Iris pigment epithelial cell (primary cell): ENCODE results near the gene TRIM47.
A peak's percentile ranks its signal among the peaks of the same experiment; 100 is the strongest.
"Not testable (repeated sequence)": the region's sequence is repeated elsewhere in the genome, so short reads cannot be mapped to it uniquely, and the experiment has no call there.

ENCODE experiments used
- DNase-seq: peaks from one replicate; pipeline ENCODE4 v3.0.0-alpha.2; 2011; ENCODE audit warnings: low read depth

The TRIM47 gene

DNA sequence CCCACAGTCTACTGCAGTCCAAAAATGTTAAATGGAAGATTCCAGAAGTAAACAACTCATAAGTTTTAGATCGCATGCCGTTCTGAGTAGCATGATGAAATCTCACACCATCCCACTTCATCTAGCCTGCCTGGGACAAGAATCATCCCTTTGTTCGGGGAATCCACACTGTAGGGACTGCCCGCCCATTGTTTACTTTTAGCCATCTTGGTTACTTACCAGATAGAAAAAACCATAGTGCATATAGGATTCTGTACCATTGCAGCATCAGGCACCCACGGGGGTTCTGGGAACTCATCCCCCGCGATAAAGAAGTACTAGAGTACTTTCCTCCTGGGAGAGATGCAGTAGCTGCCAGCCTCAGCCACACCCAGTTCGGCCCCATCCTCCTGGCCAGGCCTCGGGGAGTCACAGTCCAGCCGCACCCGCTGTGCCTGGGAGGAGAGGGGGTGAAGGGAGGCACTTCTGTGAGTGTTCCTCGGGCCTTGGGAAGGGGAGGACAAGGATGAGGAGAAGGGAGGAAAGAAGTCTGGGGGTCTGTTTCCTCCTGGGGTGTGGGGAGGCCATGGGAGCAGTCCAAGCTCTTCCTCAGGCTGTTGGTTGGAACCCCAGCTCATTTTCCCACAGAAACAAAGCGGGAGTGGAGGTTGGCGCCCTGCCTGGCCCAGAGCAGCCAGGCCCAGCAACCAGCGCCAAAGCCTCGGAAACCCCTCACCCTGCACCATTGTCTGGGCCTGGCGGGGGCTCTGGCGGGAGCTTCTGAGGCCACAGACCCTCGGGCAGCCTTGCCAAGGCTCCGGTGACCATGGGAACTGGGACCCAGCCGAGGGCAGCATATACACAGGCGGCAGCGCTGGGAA, 8.9 kb downstream of the TRIM47 start:
- DNase-seq, result peak; percentile 50

DNA sequence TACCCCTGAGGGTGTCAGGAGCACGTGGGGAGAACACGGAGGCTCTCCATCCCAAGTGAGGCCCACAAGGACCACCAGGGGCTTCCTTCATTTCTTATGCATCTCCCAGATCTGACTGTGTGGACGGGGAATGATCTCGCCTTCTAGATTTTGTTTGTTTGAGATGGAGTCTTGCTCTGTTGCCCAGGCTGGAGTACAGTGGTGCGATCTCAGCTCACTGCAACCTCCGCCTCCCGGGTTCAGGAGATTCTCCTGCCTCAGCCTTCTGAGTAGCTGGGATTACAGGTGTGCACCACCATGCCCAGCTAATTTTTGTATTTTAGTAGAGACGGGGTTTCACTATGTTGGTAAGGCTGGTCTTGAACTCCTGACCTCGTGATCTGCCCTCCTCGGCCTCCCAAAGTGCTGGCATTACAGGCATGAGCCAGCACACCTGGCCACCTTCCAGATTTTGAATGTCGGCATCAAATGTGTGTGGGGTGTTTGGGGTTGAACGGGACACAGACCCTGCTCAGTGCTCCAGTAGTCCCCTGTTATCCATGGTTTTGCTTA, 9.6 kb downstream of the TRIM47 start:
- DNase-seq, result not testable (repeated sequence)

DNA sequence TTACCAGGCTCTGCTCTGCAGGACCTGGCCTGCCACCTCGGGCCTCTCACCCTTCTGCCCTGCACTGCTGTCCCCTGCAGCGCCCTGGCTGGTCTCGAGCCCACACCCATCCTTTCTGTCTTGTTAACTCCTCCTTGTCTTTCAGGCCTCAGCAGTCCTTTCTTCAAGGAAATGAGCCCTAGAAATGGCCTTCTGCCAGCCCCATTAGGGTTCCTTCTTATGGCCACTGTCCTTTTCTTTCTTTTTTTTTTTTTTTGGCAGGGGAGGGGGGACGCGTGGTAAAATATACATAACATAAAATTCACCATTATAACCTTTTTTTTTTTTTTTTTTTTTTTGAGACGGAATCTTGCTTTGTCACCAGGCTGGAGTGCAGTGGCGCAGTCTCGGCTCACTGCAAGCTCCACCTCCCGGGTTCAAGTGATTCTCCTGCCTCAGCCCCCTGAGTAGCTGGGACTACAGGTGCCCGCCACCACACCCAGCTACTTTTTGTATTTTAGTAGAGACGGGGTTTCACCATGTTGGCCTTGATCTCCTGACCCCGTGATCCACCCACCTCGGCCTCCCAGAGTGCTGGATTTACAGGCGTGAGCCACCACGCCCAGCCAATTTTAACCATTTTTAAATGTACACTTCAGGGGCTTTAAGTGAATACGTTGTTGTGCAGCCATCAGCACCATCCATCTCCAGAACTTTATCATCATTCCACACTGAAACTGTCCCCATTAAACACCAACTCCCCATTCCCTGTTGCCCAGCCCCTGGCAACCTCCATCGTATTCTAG, 12.8 kb downstream of the TRIM47 start:
- DNase-seq, result not testable (repeated sequence)

DNA sequence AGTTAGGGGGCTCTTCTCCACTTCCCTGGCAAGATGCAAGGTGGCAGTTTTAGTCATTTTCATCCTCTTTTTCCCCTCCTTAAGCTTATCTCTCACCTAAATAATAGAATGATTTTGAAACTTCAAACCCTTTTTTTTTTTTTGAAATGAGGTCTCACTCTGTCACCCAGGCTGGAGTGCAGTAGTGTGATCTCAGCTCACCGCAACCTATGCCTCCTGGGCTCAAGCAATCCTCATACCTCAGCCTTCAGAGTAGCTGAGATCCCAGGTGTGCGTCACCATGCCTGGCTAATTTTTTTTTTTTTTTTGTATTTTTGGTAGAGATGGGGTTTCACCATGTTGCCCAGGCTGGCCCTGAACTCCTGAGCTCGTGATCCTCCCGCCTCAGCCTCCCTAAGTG, 13.5 kb downstream of the TRIM47 start:
- not testable (repeated sequence) for DNase-seq

DNA sequence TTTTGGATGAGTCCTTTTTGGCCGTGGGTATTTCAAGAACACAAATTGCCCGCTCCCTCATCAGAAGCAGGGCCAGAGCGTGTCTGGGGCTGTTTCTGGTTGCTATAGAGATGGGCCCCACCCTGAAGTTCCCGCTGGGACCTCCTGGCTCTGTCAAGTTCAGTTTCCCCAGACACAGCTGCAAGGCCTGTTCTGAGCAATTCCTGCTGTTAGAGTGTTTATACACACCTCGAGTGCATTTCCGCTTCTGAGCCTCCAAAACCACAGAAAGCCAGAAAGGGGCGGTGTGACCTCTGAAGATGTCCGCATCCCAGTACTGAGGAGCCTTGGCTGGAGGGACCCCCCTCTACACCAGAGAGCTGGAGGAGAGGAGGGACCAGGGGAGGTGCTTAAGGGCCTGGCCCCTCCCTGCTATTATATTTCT, 13.9 kb downstream of the TRIM47 start:
- peak; percentile 82 for DNase-seq

DNA sequence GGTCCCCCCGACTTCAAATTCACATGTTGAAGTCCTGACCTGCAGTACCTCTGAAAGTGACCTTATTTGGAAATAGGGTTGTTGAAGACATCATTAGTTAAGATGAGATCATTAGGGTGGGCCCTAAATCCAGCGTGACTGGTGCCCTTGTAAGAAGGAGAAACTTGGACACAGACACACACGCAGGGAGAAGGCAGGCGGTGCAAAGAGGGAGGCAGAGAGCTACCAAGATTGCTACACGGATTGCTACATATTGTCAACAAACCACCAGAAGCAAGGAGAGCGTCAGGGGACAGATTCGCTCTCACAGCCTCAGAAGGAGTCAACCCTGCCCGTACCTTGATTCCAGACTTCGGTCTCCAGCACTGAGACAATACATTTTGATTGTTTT, 16.5 kb downstream of the TRIM47 start:
- no peak for DNase-seq

DNA sequence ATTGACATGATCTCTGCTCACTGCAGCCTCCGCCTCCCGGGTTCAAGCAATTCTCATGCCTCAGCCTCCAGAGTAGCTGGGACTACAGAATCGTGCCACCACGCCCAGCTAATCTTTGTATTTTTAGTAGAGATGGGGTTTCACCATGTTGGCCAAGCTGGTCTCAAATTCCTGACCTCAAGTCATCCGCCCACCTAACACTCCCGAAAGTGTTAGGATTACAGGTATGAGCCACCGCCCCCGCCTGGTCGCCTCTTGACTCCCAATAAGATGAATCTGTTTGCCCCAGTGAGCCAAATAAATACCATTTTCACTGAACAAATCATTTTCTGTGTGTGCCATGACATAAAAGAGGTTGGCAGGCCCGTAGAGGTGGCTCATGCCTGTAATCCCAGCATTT, 19.0 kb downstream of the TRIM47 start:
- not testable (repeated sequence) for DNase-seq

DNA sequence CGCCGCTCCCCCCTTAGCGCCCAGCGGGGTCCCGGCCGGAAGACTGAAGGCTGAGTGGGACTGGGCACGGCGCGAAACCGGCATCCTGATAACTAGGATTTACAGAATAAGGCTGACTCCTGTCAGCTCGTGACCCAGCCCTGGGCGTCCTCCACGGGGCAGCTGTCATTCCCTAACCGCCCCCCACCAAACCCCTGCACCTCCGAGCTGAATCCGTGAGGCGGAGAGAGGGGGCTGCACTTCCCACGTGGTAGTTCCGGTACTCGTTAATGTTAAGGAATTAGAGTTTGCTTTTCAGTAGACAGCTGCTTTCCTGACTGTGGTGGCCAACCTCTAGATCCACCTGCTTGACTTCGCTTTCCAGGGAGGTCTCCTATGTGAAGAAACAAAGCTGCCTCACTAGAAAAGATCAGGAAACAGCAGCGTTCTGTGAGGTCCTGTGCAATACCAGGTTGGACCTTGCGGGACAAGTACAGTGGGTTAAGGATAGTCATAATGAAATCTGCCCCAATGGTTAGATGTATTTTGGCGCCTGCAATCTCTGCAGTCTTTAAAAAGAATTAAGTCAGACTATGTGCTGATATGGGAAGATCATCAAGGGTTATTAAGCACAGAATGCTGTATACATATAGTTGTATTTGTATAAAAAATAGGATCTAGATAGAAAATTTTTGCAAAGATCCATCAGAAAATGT, 22.2 kb downstream of the TRIM47 start:
- no peak for DNase-seq

DNA sequence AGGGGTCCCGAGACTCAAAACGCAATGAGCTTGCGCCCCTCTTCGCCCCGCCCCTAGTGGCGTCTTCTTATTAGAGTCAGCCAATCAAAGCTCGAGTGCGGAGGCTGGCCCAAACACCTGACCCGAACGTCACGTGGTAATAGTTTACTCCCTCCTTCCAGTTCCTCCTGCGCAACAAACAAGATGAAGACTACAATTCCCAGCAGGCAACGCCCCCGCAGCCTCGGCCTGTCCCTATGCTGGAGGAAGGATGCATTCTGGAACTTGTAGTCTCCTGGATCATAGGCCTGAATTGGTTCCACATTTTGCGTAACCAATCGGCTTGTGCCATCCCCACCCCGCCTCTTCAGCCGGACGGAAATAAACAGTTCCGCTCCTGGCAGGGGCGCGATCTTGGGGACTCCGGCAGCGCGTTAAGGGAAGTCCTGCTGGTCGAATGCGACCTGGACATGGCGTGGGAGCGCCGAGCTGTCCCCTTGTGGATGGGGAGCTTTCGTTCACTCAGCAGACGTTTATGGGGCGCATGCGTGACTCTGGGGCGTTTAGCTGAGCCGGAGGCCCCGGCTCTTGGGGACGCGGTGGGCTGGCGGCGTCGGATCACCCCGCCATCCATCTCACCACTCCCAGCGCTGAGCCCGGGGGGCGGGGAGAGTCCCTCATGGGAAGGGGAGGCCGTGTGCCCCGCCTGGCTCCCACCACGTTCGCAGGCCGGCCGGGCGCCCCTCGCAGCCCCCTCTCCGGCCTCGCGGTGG, 22.9 kb downstream of the TRIM47 start, which contains the start of gene WBP2:
Gene WBP2, minus strand, starts transcription at position 26 of the 752 bp plus-strand sequence. CDS start 38 bp downstream, outside the sequence.
- DNase-seq, result peak; percentile 100

DNA sequence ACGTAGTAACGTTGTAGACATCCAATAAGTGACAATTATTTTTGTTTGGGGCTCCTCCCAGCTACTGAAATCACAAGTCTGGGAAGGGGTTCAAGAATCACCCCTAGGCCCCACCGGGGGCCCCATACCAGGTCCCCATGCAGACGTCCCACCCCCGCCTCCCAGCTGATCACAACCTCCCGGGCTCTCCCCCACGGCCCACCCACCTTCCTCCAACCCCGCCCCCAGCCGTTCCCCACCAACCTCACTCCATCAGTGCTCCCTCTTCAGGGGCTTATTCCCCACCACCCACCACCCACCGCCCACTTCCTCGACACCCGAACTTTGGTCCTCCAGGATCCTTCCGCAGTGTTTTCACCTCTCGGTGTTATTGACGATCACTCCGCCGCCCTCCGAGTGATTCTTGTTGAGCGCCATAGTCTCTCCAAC, 23.5 kb downstream of the TRIM47 start:
- DNase-seq, result no peak

DNA sequence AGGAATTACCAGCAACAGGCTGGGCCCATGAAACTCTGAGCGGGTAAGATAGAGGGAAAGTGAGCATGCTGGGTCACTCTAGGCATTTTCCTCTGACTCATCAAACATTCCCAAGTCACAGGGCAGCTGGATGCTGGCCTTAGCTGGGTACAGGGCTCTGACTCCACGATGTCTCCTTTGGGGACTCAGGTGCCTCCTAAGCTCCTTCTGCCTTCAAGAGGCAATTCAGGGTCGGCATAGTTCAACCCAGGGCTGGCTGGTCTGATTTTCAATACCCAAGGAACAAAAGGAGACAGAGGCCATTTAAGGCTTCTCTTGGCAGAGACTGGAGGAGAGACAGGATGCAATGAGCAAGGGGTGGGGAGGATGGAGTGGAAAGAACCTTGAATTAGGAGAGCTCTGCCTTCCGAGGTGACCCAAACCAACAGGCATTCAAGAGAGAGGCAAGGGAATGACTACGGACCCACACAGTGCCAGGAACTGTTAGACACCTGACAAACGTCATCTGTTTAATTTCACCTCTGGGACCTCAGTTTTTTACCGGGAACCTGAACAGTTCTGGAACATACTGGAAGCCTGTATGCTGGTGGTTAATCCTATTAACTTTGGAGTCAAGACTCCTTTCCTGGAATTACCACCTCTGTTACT, 24.2 kb downstream of the TRIM47 start:
- DNase-seq, result peak; percentile 68

DNA sequence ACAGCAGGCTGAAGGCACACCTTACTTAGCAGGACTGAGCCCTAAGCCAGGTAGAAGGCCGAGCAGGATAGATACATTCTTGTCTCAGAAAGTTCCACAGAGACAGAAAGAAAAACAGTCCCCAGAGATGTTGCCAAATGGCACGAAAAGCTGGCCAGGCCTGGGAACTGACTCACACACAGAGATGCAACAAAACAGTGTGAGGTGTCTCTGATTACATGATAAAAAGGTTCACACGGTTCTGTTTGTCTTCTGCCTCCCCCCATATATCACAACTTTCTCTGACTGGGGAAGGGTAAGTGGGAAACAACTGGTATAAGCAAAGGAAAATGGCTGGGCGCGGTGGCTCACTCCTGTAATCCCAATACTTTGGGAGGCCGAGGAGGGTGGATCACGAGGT, 24.9 kb downstream of the TRIM47 start:
- DNase-seq, result peak; percentile 90

DNA sequence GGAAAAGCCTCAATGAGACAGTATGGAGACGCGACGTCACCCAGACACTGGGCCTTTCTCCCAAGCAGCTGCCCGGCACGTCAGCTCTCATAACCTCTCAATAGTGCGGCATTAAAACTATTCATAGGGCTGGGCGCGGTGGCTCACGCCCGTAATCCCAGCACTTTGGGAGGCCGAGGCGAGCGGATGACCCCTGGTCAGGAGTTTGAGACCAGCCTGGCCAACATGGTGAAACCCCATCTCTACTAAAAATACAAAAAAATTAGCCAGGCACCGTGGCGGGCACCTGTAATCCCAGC, 26.7 kb downstream of the TRIM47 start:
- DNase-seq, result not testable (repeated sequence)

DNA sequence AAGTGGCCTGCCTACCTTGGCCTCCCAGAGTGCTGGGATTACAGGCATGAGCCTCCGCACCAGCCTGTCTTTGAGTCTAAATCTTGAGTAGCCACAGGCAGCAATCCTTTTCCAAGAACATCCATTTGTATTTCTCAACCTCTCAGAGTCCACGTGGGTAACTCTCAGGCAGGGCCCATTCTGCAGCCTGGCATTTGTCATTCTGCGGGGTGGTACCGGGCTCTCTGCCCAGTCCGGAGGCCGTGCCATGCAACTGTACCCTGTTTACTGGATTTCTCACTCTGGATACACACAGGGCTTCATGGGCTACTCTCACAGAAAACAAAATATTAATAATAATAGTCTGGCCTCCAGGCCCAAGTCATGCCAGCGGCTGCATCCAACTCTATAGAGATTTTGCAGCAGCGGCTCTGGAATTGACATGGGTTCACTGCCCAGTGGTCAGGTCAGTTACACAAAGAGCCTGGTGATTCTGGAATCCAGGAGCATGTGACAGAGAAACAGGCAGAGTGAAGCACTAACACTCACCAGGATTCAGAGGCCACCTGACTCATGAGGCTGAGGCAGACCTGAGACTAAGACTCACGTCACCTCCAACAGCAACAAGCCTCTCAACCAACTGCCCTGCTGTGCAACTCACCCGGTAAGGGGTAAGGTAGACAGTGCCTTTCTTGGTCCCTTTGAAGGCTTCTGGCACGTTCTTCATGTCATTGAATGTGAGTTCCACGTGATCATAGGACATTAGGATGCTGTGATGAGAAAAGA, 27.3 kb downstream of the TRIM47 start:
- no peak for DNase-seq

DNA sequence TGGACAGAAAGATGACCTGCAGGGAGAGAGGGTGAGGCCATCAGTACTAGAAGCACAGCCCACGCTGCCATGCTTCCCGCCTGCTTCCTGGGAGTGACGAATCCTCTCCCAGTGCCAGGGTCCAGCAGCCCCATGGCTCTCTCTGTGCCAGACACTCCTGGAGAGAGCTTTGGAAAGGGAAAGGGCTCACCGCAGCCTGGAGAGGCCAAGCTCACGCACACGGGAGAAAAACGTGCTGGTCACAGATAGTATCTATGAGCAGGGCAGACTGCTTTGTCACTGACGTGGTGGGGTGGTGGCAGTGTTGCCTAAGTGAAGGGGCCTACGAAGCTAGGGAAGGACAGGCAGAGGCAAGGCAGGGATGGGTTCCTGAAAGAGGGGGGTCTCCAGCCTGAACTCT, 28.7 kb downstream of the TRIM47 start:
- no peak for DNase-seq

DNA sequence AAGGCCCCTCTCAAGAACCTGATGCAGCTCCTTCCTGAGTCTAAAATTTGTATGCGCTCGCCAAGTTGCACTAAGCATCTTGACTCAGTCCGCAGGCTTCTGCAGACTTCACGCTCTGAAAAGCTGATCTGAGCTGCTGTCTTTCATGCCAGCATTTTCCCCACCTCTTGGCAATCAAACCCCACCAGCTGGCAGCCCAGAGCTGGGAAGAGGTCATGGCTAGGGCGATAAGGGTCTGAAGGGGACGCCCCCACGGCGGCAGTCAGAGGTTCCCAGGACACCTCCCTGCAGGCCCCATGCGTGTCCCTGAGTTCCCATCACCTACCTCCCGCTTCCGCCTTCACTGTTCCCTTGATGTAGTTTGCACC, 29.1 kb downstream of the TRIM47 start:
- DNase-seq, result no peak

DNA sequence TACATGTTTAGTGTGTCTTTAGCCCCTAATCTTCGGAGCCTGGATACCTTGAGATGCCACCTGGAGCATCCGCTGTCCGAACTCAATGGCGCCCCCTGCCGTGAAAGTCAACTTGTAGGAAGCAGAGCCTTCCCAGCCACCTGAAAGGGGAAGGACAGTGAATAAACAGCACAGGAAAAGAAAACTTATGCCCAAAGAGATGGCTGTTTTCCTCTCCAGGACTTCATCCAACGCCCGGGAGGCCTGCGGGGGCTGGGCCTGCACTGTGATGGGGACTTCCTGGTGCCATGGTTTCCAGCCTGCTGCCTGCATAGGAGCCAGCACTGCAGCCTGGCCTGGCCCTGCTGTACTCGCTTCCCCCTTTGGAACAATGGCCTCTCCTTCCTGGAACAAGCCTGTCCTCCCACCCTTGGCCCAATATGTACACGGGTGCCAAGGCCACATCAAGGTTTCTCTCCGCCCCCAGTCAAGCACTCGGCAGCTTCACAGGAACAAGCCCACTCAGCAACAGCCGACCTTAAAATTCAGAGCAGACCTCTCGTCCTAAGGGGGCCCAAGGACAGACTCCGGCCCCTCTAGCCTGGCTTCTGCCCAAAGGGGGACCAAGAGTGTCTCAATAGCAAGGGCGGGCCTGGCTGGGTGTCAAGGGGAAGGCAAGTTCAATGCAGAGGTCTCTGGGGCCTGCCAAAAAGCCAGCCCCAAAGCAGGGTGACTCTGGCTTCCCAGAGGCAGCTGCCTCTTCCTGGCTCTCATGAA, 29.7 kb downstream of the TRIM47 start:
- peak; percentile 41 for DNase-seq

DNA sequence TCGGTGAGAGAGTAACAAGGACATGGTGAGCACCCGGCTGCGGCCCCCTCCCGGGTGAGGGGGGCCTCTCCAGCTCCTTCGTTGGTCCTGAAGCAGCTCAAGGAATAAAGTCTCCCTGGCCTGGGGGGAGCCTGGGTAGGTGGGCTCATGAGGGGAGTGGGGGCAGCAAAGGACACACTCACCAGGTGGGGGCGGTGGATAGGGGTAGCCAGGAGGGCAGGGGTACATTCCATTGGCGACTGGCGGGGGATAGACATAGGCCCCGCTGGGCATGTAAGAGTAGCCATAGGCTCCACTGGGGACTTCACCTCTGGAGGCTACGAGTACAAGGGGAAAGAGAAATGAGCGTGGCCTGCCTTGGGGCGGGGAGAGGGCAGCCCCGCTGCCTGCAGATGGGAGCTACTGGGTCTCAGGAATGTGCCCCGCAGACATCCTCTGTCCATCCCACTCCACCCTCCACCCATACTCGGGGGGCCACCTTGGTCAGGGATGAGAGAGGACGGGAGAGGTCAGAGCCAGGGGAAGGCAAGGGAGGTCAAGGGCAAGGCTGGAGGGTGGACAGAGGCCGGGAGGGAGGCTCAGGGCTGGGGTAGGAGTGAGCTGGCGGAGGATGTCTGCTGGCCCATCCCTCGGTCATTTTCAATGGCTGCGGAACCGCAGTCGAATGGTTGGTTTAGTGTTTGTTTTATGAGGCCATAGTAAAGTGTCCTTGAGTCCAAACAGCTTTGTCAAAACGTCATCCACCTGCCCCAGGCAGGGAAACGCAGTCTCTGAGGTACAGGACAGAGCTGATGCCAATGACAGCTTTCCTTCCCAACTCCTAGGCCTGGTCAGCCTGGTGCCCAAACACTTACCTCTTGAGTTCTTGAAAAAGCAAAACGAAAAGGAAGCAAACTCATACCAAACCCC, 30.5 kb downstream of the TRIM47 start:
- no peak for DNase-seq
